CD1c-positive myeloid dendritic cell (primary cell): ENCODE measurements around the gene ARFGEF2.

Experiments used
- DNase-seq: peaks from one replicate; pipeline ENCODE4 v3.0.0-alpha.2; 2016; ENCODE audit errors: extremely low spot score

The ARFGEF2 gene

GRCh38 chr20:48898896-48899530 lies 22.5 kb upstream of the ARFGEF2 start:
- peak; percentile 59 for DNase-seq

- no peak for DNase-seq
These were observed 21.6 kb upstream of the ARFGEF2 start for GRCh38 chr20:48899881-48900280.

- peak; percentile 55 for DNase-seq
These were observed 20.2 kb upstream of the ARFGEF2 start for GRCh38 chr20:48901326-48901725.

GRCh38 chr20:48903705-48904104 lies 17.8 kb upstream of the ARFGEF2 start:
- DNase-seq, result no peak

GRCh38 chr20:48904566-48905296 lies 16.8 kb upstream of the ARFGEF2 start:
- peak; percentile 76 for DNase-seq

GRCh38 chr20:48905297-48905647 lies 16.2 kb upstream of the ARFGEF2 start:
- no peak for DNase-seq

- no peak for DNase-seq
These were observed 15.2 kb upstream of the ARFGEF2 start for GRCh38 chr20:48906221-48906877.

GRCh38 chr20:48908656-48909319 lies 12.7 kb upstream of the ARFGEF2 start:
- no peak for DNase-seq

- no peak for DNase-seq
These were observed 11.6 kb upstream of the ARFGEF2 start for GRCh38 chr20:48909910-48910309.

- peak; percentile 59 for DNase-seq
These were observed 11.1 kb upstream of the ARFGEF2 start for GRCh38 chr20:48910347-48910781.

- no peak for DNase-seq
These were observed 9.4 kb upstream of the ARFGEF2 start for GRCh38 chr20:48912065-48912464.

- DNase-seq, result no peak
These were observed 4.8 kb upstream of the ARFGEF2 start for GRCh38 chr20:48916699-48917098.

- DNase-seq, result no peak
These were observed 2.1 kb upstream of the ARFGEF2 start for GRCh38 chr20:48919336-48919881.

- peak; percentile 46 for DNase-seq
These were observed 1.5 kb upstream of the ARFGEF2 start for GRCh38 chr20:48919882-48920526.

- no peak for DNase-seq
These were observed 864 bp upstream of the ARFGEF2 start for GRCh38 chr20:48920527-48921167.

- peak; percentile 56 for DNase-seq
These were observed 641 bp downstream of the ARFGEF2 start for GRCh38 chr20:48921883-48922820.

- DNase-seq, result no peak
These were observed 1.7 kb downstream of the ARFGEF2 start for GRCh38 chr20:48923149-48923718.

- DNase-seq, result no peak
These were observed 3.2 kb downstream of the ARFGEF2 start for GRCh38 chr20:48924756-48925109.

GRCh38 chr20:48926267-48926666 lies 4.8 kb downstream of the ARFGEF2 start:
- DNase-seq, result no peak

- DNase-seq, result no peak
These were observed 5.3 kb downstream of the ARFGEF2 start for GRCh38 chr20:48926821-48927220.
